Choroid plexus epithelial cell (primary cell): Measurements from ENCODE around the gene KRT71.

Experiments used
- DNase-seq: peaks from one replicate; pipeline ENCODE4 v3.0.0-alpha.2; 2010; ENCODE audit warnings: low read depth
- H3K4me3 ChIP-seq: 2 replicates; pipeline ENCODE4 v1.5.1; 2011; ENCODE audit warnings: low read depth, mild to moderate bottlenecking, control low read depth, low read length, moderate library complexity
- CTCF ChIP-seq: conservative IDR thresholded peaks from 2 replicates; pipeline ENCODE4 v1.5.1; 2011; ENCODE audit warnings: low read depth, mild to moderate bottlenecking, control low read depth, inconsistent platforms, low read length, moderate library complexity

KRT71 gene

GRCh38 chr12:52564582-52564981 is 11.6 kb upstream of the KRT71 start:
- DNase-seq: no peak
- no peak for TF ChIP-seq CTCF
- no peak overlapping the region for H3K4me3 ChIP-seq

DNA sequence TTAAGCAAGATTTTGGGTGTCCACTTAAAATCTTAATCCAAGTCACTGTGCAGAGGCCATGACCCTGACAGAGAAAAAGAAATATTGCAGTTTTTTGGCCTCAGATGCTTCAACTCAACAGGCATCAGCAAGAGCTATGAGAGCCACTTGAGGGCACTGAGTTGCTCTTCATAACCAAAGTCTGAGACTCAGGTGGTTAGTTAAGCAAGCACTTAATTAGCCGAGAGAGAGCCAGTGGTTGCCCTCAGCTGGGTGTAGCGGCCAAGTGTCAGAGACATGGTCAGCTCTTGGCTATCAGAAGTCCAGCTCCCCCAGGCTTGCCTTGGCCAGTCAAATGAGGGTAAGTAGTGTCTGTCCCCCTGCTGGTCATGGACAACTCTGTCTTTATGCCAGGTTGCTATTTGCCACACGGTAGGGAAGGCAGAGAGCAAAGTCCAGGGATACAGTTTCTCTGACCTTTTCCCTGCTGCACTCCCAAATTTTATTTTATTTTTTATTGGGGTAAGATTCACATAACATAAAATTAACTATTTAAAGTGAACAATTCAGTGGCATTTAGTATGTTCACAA is 9.0 kb upstream of the KRT71 start:
- peak; percentile 15 for DNase-seq
- peak; percentile 51 for TF ChIP-seq CTCF
- no peak overlapping the region for H3K4me3 ChIP-seq

GRCh38 chr12:52559979-52560378 is 7.0 kb upstream of the KRT71 start:
- TF ChIP-seq CTCF: no peak
- DNase-seq: no peak

GRCh38 chr12:52558781-52559445 is 6.0 kb upstream of the KRT71 start:
- no peak for DNase-seq
- TF ChIP-seq CTCF: no peak
- H3K4me3 ChIP-seq: no peak overlapping the region

More at GRCh38 chr12:52559979-52560378, 7.0 kb upstream of the KRT71 start:
- no peak overlapping the region for H3K4me3 ChIP-seq

- no peak for TF ChIP-seq CTCF
- no peak for DNase-seq
- H3K4me3 ChIP-seq: no peak overlapping the region
These were observed 4.5 kb upstream of the KRT71 start for GRCh38 chr12:52557476-52557875.

DNA sequence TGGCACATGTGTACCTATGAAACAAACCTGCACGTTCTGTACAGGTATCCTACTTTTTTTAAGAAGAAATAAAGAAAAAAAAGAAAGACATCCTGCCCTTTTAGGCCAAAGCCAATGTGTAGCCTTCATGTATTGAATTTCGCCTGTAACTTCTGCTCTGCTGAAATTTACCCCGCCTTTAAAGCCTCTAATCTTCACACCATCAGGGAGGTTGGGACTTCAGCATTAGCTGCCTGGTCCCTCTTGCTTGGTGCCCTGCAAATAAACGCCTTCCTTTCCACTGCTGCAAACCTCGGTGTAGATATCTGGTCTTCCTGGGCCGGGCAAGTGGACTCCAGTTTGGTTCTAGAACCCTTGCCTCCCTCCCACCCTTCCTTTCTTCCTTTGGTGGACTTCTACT is 2.6 kb upstream of the KRT71 start:
- no peak for DNase-seq
- H3K4me3 ChIP-seq: no peak overlapping the region
- TF ChIP-seq CTCF: no peak

- TF ChIP-seq CTCF: no peak
- no peak for DNase-seq
- H3K4me3 ChIP-seq: no peak overlapping the region
These were observed 890 bp downstream of the KRT71 start for GRCh38 chr12:52552055-52552454.
